OCI-M2 (cell line): ENCODE data around the gene ZNF638.
"Not testable (repeated sequence)": the region's sequence is repeated elsewhere in the genome, so short reads cannot be mapped to it uniquely, and the experiment has no call there.

ENCODE experiments used
- DNase-seq: peaks from one replicate; lab custom pipeline; 2025; ENCODE audit not compliant: unreplicated experiment; lab: John Stamatoyannopoulos, UW

The ZNF638 gene, protein sequence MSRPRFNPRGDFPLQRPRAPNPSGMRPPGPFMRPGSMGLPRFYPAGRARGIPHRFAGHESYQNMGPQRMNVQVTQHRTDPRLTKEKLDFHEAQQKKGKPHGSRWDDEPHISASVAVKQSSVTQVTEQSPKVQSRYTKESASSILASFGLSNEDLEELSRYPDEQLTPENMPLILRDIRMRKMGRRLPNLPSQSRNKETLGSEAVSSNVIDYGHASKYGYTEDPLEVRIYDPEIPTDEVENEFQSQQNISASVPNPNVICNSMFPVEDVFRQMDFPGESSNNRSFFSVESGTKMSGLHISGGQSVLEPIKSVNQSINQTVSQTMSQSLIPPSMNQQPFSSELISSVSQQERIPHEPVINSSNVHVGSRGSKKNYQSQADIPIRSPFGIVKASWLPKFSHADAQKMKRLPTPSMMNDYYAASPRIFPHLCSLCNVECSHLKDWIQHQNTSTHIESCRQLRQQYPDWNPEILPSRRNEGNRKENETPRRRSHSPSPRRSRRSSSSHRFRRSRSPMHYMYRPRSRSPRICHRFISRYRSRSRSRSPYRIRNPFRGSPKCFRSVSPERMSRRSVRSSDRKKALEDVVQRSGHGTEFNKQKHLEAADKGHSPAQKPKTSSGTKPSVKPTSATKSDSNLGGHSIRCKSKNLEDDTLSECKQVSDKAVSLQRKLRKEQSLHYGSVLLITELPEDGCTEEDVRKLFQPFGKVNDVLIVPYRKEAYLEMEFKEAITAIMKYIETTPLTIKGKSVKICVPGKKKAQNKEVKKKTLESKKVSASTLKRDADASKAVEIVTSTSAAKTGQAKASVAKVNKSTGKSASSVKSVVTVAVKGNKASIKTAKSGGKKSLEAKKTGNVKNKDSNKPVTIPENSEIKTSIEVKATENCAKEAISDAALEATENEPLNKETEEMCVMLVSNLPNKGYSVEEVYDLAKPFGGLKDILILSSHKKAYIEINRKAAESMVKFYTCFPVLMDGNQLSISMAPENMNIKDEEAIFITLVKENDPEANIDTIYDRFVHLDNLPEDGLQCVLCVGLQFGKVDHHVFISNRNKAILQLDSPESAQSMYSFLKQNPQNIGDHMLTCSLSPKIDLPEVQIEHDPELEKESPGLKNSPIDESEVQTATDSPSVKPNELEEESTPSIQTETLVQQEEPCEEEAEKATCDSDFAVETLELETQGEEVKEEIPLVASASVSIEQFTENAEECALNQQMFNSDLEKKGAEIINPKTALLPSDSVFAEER (N-terminal part only)

DNA sequence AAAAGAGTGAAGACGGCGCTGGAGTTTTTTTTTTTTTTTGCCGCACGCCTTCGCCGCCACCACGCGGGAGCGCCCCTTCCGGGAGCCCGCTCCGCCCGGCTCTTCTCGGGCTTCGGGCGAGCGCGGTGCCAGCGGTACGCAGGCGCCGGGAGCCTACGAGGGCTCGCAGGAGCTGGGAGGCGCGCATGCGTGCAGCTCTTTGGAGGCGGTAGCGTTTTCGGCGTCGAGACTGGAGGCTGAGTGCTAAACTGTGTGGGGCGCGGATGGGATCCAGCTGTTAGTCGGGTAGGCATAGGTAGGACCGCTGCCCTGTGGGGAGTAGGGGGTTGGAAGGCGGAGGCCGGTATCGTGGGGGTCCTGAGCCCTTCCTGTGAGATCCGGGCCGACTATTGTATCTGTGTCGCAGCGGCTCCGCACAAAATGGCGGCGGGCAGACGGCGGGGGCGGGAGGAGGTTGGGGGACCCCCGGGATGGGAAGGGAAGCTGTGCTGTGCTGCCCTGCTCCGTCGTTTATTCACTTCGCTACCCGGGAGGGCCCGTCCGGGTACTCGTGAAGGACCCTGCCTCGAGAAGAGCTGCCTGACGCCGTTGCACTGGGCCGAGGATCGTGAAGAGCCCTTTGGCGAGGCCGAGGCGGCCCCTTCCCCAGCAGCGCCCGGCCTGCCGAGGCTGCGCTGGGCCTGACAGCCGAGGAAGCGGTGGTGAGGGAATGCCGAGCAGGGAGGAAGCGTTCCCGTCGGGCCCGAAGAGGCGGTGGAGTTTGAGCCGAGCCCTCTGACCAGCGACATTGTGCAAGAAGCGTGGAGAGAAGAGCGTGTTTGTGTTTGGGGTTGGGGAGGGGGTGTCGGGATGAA lies at the start of gene ZNF638:
ZNF638 (plus strand) TSS at position 202 of the 854 bp plus-strand sequence. CDS start 17,173 bp downstream, outside the sequence.
- DNase-seq = peak; percentile 65

- DNase-seq = no peak
Measured at GRCh38 chr2:71281950-71282349, 49.6 kb upstream of the ZNF638 start.

DNA sequence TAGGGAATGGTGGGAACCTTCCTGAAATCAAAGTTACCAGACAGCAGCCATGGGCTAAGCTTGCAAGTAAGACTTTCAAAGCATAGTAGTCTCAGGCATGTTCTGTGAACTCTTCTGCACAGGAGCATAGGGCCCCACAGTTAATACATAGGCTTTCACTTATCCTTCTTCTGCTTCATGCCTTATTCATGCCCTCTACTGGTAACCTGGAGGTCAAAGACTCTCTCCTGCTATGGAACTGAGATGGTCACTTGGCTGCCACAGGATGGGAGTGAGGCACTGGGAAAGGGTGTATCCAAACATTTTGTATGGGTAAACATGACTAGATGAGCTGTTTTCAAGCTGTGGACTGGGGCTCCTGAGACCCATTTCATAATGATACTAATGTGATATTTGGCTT lies 49.1 kb upstream of the ZNF638 start:
- no peak for DNase-seq

DNA sequence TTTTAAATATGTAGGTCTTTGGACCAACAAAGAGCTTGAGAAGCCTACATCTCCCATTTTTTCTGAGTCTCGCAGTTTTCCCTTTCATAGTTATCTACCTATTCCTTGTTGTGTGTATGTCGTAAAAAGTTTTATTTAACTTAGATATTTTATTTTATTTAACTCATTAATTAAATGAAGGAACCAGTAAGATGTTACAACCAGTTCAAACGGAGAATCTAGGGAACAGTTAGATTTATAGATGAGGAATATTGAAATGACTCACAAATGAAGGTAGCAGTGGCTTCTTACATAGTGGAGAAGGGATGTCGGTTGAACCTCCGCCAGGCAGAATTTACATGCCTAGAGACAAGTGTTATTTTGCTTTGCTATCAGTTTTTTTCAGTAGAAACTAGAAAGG lies 48.5 kb upstream of the ZNF638 start:
- DNase-seq = no peak

- DNase-seq = no peak
Measured at GRCh38 chr2:71285706-71286105, 45.9 kb upstream of the ZNF638 start.

DNA sequence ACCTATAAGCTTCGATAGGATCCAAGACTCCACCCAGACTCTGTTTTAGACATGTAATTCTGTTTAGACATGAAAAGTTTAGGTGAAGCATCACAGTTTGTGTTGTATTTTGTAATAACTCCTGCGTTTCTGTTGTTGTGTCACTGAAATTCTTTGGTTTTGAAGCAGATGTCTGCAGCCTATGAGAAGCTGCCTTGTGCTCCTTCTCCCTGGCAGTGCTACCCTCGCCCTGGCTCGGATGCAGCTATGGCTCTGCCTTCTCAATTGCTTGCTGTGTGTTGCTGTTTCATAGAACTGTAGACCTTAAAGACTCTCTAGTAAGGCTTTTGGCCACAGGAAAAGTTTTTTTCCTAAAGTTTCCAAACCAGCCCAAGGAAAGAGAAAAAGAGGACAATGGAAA lies 40.2 kb upstream of the ZNF638 start:
- DNase-seq = no peak

- no peak for DNase-seq
Measured at GRCh38 chr2:71292159-71292558, 39.4 kb upstream of the ZNF638 start.

DNA sequence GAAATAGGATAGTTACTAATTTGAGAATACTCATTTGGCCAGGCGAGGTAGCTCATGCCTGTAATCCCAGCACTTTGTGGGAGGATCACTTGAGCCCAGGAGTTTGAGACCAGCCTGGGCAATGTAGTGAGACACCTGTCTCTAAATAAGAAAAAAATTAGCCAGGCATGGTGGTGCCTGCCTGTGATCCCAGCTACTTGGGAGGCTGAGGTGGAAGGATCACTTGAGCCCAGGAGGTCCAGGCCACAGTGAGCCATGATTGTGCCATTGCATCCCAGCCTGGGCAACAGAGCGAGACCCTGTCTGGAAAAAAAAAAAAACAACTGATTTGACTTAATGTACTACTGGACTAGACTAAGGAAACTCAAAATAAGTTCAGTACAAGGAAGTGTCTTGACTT lies 32.7 kb upstream of the ZNF638 start:
- no peak for DNase-seq

DNA sequence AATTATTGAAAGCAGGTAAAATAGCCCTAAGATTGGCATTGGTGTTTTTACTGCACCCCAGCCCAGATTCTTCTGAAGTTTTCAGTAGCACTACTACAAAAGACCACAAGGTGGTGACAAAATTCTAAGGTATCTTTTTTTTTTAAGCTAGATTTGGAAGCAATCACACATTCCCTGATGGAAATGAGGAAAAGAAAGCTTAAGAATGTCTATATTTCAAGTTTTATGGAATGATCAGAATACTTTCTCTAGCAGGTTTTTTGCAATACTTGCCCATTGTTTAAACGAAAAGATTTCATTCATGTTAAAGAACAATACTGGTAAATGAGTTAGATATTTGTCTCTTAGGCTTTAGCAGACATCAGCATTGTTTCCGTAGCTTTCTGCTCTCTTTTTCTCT lies 32.1 kb upstream of the ZNF638 start:
- DNase-seq = no peak

GRCh38 chr2:71303849-71304248 lies 27.7 kb upstream of the ZNF638 start:
- no peak for DNase-seq

DNA sequence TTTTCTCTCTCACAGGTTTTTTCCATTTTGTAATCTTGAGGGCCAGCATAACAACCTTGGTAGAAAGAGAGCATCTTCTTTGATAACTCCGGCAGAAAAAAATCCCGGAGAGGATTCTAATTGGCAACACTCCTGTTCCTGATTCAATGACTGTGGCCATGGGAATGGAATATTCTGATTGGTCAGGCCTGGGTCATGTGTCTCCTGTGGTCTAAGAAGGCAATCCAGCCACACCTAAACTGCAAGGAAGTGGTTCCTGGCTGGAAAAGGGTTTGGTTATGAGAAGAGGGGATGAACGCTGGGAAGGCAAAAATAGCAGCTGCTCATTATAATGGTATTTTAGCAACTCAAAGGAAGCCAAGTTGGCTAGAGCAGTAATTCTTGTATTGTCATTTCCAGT lies 24.8 kb upstream of the ZNF638 start:
- no peak for DNase-seq

- no peak for DNase-seq
Measured at GRCh38 chr2:71313016-71313766, 18.4 kb upstream of the ZNF638 start.

DNA sequence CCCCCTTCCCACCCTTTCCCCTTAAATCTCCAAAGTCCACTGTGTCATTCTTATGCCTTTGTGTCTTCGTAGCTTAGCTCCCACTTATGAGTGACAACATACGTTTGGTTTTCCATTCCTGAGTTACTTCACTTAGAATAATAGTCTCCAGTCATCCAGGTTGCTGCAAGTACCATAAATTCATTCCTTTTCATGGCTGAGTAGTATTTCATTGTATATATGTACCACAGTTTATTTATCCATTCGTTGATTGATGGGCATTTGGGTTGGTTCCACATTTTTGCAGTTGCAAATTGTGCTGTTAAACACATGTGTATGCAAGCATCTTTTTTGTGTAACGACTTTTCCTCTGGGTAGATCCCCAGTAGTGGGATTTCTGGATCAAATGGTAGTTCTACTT lies 14.5 kb upstream of the ZNF638 start:
- no peak for DNase-seq

DNA sequence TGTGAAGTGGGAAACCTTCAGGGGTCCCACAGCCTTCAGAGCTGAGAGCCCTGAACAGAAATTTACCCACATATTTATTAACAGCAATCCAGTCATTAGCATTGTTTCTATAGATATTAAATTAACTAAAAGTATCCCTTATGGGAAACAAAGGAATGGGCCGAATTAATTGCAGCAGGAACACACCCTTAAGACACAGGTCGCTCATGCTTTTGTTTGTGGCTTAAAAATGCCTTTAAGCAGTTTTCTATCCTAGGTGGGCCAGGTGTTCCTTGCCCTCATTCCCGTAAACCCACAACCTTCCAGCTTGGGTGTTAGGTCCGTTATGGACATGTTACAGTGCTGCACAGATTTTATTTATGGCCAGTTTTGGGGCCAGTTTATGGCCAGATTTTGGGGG lies 13.7 kb upstream of the ZNF638 start:
- DNase-seq = not testable (repeated sequence)

GRCh38 chr2:71323386-71323785 lies 8.2 kb upstream of the ZNF638 start:
- DNase-seq = no peak

GRCh38 chr2:71326968-71327367 lies 4.6 kb upstream of the ZNF638 start:
- DNase-seq = no peak

DNA sequence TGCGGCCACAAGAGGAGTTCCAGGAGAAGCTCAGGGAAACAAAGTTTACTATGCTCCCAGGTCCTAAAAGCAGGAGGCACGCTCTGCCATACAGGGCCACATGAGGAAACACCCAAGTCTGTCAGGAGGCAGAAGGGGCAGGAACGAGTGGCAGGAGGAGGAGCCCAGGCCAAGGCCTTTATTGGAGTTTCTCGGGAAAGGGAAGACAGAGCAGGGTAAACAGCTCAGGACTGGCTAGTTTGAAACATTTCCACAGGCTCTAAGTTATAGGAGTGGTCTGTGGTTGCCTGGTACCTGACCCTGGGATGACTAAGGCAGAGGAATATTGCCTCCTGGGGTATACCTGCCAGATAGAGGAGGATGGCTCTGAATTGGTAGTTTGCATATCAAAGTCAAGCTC lies 3.7 kb upstream of the ZNF638 start:
- DNase-seq = no peak

GRCh38 chr2:71330155-71330554 lies 1.4 kb upstream of the ZNF638 start:
- no peak for DNase-seq

- DNase-seq = no peak
Measured at GRCh38 chr2:71330585-71331330, 824 bp upstream of the ZNF638 start.
